Measurements from ENCODE around the gene RASA1.

GRCh38 chr5:87372705-87373104 is 105.0 kb downstream of the RASA1 start:
- no peak for TF ChIP-seq EZH2 (IDR thresholded peaks at IDR 0.05; ENCODE audit: insufficient read depth, poor library complexity, severe bottlenecking)
- no peak for TF ChIP-seq EZH2phosphoT487 (IDR thresholded peaks at IDR 0.05; ENCODE audit: insufficient read depth, low read depth)
